Vagina (tissue), 2 donors: Measurements from ENCODE around the gene NYAP1. TPM values are rescaled to one million over a fixed set of nuclear protein-coding genes. Genes with fewer than 3 reads are reported as not detected.

ENCODE experiments used
- DNase-seq, 2 donors: peaks; one replicate each; pipeline ENCODE4 v3.0.0-alpha.2; 2017; ENCODE audit errors: extremely low spot score in 2 of 2
- H3K27ac ChIP-seq: fragments of 200-600 bp; sonication (generic); one replicate; pipeline ENCODE4 v1.5.1; 2019
- H3K27me3 ChIP-seq: fragments of 200-600 bp; sonication (generic); one replicate; pipeline ENCODE4 v1.5.1; 2019
- H3K36me3 ChIP-seq, 2 donors: fragments of 200-600 bp; sonication (generic); one replicate each; pipeline ENCODE4 v1.5.1; 2017 to 2019
- H3K4me1 ChIP-seq: fragments of 200-600 bp; sonication (generic); one replicate; pipeline ENCODE4 v1.5.1; 2019
- H3K4me3 ChIP-seq, 2 donors: fragments of 200-600 bp; sonication (generic); 1 replicate in 1 of 2; 2 replicates in 1 of 2; pipeline ENCODE4 v1.5.1; 2016 to 2019
- H3K9me3 ChIP-seq: fragments of 200-600 bp; sonication (generic); one replicate; pipeline ENCODE4 v1.5.1; 2019
- POLR2A ChIP-seq, 2 donors: fragments of 450-650 bp; IDR thresholded peaks; one replicate each; pipeline ENCODE4 v1.6.1; 2017; ENCODE audit warnings: antibody characterized with exemption in 2 of 2, mild to moderate bottlenecking in 2 of 2, moderate library complexity in 2 of 2
- POLR2AphosphoS5 ChIP-seq, 2 donors: sonication (generic); formaldehyde crosslinking; IDR thresholded peaks; one replicate each; pipeline ENCODE4 v1.9.0; 2017; ENCODE audit warnings: antibody characterized with exemption in 2 of 2, mild to moderate bottlenecking in 2 of 2, low read depth in 1 of 2; ENCODE audit not compliant: insufficient read depth in 1 of 2
- intact Hi-C: fragments of 100-400 bp; cut with DNase I; formaldehyde crosslinking; loops from one replicate; pipeline ENCODE4 v1.15.1; 2023
- total RNA-seq: library from RNA; depleted of rRNA; stranded (reverse); fragments of >200 nt; gene quantifications from one replicate; pipeline ENCODE4 v1.2.3, GENCODE V29; 2016
- TF ChIP-seq, protein P1 (sequence below), 3 experiments: fragments of 450-650 bp in 2 of 3; fragments of 200-600 bp in 1 of 3; sonication (generic) in 1 of 3; IDR thresholded peaks; one replicate each; pipeline ENCODE4 v1.5.1; 2017 to 2019; ENCODE audit warnings: antibody characterized with exemption in 3 of 3, mild to moderate bottlenecking in 2 of 3, moderate library complexity in 2 of 3

The NYAP1 gene
- total RNA-seq, 1 donor from 2014 or later: 3.9 TPM

DNA sequence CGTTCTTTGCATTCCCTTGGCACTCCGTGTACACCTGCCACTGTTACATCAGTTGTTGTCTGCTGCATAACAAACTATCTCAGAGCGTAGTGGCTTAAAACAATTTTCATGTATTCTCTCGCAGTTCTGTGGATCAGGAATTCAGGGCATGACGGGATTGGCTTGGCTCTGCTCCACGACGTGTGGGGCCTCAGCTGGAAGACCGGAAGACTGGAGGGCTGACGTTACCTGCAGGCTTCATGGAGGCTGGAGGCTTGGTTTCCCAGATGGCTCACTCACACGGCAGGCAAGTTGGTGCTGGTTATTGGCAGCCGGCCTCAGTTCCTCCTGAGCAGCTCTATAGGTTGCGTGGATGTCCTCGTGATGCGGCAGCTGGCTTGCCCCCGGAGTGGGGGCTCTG is 25.5 kb downstream of the NYAP1 start:
- H3K4me3 ChIP-seq: no peak overlapping the region
- H3K9me3 ChIP-seq: no peaks in the 10 kb centered on the region
- H3K27ac ChIP-seq: no peak overlapping the region
- no peaks in the 10 kb centered on the region for H3K27me3 ChIP-seq
- no peaks in the 10 kb centered on the region for H3K36me3 ChIP-seq
- no peak for DNase-seq
- intact Hi-C loops: no loop called here
- H3K4me1 ChIP-seq: no peaks in the 10 kb centered on the region
- TF ChIP-seq, protein P1, sequence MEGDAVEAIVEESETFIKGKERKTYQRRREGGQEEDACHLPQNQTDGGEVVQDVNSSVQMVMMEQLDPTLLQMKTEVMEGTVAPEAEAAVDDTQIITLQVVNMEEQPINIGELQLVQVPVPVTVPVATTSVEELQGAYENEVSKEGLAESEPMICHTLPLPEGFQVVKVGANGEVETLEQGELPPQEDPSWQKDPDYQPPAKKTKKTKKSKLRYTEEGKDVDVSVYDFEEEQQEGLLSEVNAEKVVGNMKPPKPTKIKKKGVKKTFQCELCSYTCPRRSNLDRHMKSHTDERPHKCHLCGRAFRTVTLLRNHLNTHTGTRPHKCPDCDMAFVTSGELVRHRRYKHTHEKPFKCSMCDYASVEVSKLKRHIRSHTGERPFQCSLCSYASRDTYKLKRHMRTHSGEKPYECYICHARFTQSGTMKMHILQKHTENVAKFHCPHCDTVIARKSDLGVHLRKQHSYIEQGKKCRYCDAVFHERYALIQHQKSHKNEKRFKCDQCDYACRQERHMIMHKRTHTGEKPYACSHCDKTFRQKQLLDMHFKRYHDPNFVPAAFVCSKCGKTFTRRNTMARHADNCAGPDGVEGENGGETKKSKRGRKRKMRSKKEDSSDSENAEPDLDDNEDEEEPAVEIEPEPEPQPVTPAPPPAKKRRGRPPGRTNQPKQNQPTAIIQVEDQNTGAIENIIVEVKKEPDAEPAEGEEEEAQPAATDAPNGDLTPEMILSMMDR (IDR thresholded peaks at IDR 0.05): no peak
- peak in 1 of 2 donors; percentile 14 for TF ChIP-seq POLR2AphosphoS5 (IDR thresholded peaks at IDR 0.05; ENCODE audit: insufficient read depth in 1 of 2, low read depth in 1 of 2)

DNA sequence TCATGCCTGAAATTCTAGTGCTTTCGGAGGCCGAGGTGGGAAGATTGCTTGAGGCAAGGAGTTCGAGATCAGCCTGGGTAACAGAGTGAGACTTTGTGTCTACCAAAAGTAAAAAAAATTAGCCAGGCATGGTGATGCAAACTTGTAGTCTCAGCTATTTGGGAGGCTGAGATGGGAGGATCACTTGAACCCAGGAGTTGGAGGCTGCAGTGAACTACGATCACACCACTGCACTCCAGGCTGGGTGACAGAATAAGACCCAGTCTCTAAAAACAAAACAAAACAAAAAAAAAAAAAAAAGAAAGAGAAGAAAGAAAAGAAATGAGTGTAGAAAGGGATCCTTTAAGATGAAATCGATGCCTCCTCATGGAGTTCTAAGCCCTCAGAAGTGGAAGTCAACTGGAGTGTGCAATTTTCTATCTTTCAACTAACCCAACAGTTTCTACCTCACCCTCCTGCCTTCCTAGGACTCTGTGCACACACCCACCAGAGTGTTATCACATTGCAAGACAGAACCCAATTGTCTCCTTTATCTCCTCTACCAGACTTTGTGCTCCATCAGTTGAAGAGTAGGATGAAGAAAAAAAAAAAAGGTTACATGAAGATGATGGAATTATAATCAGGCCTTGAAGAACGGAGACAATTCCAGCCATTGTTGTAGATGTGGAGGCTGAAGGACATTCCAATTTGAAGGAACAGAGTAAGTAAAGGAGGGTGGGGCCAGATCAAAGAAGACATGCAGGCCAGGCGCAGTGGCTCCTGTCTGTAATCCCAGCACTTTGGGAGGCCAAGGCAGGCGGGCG is 26.9 kb downstream of the NYAP1 start:
- DNase-seq: no peak
- H3K36me3 ChIP-seq: no peaks in the 10 kb centered on the region
- intact Hi-C loops: no loop called here
- H3K9me3 ChIP-seq: no peaks in the 10 kb centered on the region
- no peak overlapping the region for H3K27ac ChIP-seq
- TF ChIP-seq POLR2A (IDR thresholded peaks at IDR 0.05): no peak
- TF ChIP-seq, protein P1 (IDR thresholded peaks at IDR 0.05): no peak
- no peak for TF ChIP-seq POLR2AphosphoS5 (IDR thresholded peaks at IDR 0.05; ENCODE audit: insufficient read depth in 1 of 2, low read depth in 1 of 2)
- H3K4me3 ChIP-seq: no peak overlapping the region
- H3K27me3 ChIP-seq: no peaks in the 10 kb centered on the region
- peaks cover 3% of the 10 kb centered on the region for H3K4me1 ChIP-seq

DNA sequence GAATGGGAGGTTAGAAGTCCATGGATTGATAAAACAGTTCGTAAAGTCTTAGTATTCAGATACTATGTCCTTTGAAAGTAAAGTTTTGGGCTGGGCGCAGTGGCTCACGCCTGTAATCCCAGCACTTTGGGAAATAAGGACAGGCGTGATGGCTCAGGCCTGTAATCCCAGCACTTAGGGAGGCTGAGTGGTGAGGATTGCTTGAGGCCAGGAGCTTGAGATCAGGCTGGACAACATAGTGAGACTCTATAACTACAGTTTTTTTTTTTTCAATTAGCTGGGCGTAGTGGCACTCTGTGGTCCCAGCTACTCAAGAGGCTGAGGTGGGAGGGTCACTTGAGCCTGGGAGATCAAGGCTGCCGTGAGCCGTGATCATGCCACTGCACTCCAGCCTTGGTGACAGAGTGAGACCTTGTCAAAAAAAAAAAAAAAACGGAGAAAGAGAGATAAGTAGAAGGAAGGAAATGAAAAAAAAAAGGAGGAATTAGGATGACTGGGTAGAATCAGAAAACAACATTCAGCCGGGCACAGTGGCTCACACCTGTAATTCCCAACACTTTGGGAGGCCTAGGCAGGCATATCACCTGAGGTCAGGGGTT is 29.6 kb downstream of the NYAP1 start:
- Histone ChIP-seq H3K9me3 (no peaks in the 10 kb centered on the region), H3K36me3 (no peaks in the 10 kb centered on the region), H3K4me1 (peaks cover 16% of the 10 kb centered on the region), H3K27ac (no peak overlapping the region), H3K4me3 (no peak overlapping the region), H3K27me3 (no peaks in the 10 kb centered on the region)
- TF ChIP-seq POLR2A (IDR thresholded peaks at IDR 0.05) (no peak), POLR2AphosphoS5 (IDR thresholded peaks at IDR 0.05; ENCODE audit: insufficient read depth in 1 of 2, low read depth in 1 of 2) (no peak)
- TF ChIP-seq, protein P1 (IDR thresholded peaks at IDR 0.05): no peak
- DNase-seq: no peak
- intact Hi-C loops: no loop called here

DNA sequence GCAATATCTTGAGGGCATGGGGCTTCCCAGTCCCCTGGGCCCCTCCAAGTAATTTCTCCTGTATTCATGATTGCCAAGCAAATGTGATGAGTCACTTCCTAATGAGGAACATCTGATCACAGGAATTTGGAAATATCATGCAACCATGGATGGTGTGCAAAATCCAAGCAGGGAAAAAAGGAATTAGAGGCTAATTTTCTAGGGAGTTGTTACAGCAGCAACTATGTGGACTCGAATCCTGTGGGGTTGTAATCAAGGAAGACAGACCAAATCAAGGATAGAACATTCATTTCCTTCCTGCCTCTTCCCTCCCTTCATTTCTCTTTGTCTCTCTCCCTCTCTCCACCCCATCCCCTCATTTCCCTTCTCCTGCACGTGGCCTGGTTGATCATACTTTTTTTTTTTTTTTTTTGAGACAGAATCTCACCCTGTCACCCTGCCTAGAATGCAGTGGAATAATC is 31.4 kb downstream of the NYAP1 start:
- no peak for DNase-seq
- H3K4me3 ChIP-seq: no peak overlapping the region
- intact Hi-C loops: no loop called here
- H3K9me3 ChIP-seq: no peaks in the 10 kb centered on the region
- no peaks in the 10 kb centered on the region for H3K27me3 ChIP-seq
- peak in 1 of 2 donors; percentile 50 for TF ChIP-seq POLR2AphosphoS5 (IDR thresholded peaks at IDR 0.05; ENCODE audit: insufficient read depth in 1 of 2, low read depth in 1 of 2)
- TF ChIP-seq, protein P1 (IDR thresholded peaks at IDR 0.05): no peak
- no peaks in the 10 kb centered on the region for H3K36me3 ChIP-seq
- peak overlapping the region; percentile 72 for H3K27ac ChIP-seq
- peaks cover 16% of the 10 kb centered on the region for H3K4me1 ChIP-seq
